Thyroid gland (tissue), 4 donors: ENCODE results near the gene ZSCAN25.

ENCODE experiments used
- CTCF ChIP-seq, 6 experiments: fragments of 200-600 bp in 3 of 6; fragments of 450-650 bp in 3 of 6; sonication (generic) in 3 of 6; IDR thresholded peaks; one replicate each; pipeline ENCODE4 v1.5.1; 2016 to 2019; ENCODE audit warnings: antibody characterized with exemption in 6 of 6, mild to moderate bottlenecking in 2 of 6, inconsistent platforms in 1 of 6, moderate library complexity in 1 of 6
- POLR2A ChIP-seq, 2 donors: fragments of 450-650 bp; IDR thresholded peaks; one replicate each; pipeline ENCODE4 v1.6.1; 2017; ENCODE audit warnings: antibody characterized with exemption in 2 of 2, mild to moderate bottlenecking in 2 of 2, moderate library complexity in 1 of 2

- TF ChIP-seq CTCF (IDR thresholded peaks at IDR 0.05) (no peak), POLR2A (IDR thresholded peaks at IDR 0.05) (no peak)
Measured at GRCh38 chr7:99668541-99668940, 51.8 kb downstream of the ZSCAN25 start.
